SJSA1 (cell line): ENCODE results near the gene PTPRT. TPM values are rescaled to one million over a fixed set of nuclear protein-coding genes. Genes with fewer than 3 reads are reported as not detected.

Source experiments
- DNase-seq, 2 experiments: peaks; one replicate each; pipeline ENCODE4 v3.0.0-alpha.2; 2015 to 2020; ENCODE audit warnings: low spot score in 2 of 2, low read depth in 1 of 2
- H3K27ac ChIP-seq: fragments of 250-450 bp; sonication (Bioruptor Pico); 2 replicates; pipeline ENCODE4 v1.5.1; 2020; ENCODE audit warnings: mild to moderate bottlenecking, moderate library complexity
- H3K27me3 ChIP-seq: fragments of 250-450 bp; sonication (Bioruptor Pico); replicated peaks from 2 replicates; pipeline ENCODE4 v1.5.1; 2020; ENCODE audit warnings: mild to moderate bottlenecking, moderate library complexity
- H3K36me3 ChIP-seq: fragments of 250-450 bp; sonication (Bioruptor Pico); 2 replicates; pipeline ENCODE4 v1.5.1; 2020; ENCODE audit warnings: mild to moderate bottlenecking
- H3K4me1 ChIP-seq: fragments of 250-450 bp; sonication (Bioruptor Pico); replicated peaks from 2 replicates; pipeline ENCODE4 v1.6.1; 2021; ENCODE audit warnings: mild to moderate bottlenecking
- H3K4me3 ChIP-seq: fragments of 250-450 bp; sonication (Bioruptor Pico); 2 replicates; pipeline ENCODE4 v1.5.1; 2020; ENCODE audit warnings: mild to moderate bottlenecking
- H3K9me3 ChIP-seq: fragments of 250-450 bp; sonication (Bioruptor Pico); replicated peaks from 2 replicates; pipeline ENCODE4 v1.5.1; 2020; ENCODE audit warnings: mild to moderate bottlenecking
- total RNA-seq: library from RNA; depleted of rRNA; stranded (reverse); fragments of >200 nt; shearing (Covaris generic); gene quantifications from 2 replicates; pipeline ENCODE4 v1.2.3, GENCODE V29; 2014

Gene PTPRT
- total RNA-seq, 1 experiment from 2014 or later, result not detected

GRCh38 chr20:43055181-43055884 is 134.4 kb downstream of the PTPRT start:
- H3K4me3 ChIP-seq, result no peak overlapping the region
- H3K36me3 ChIP-seq, result no peaks in the 10 kb centered on the region
- H3K9me3 ChIP-seq, result no peaks in the 10 kb centered on the region
- DNase-seq, result no peak
- H3K27ac ChIP-seq, result no peak overlapping the region
- no peaks in the 10 kb centered on the region for H3K27me3 ChIP-seq
- H3K4me1 ChIP-seq, result no peaks in the 10 kb centered on the region

- Histone ChIP-seq H3K9me3 (no peaks in the 10 kb centered on the region; the same call in 1 of the 2 replicates), H3K4me1 (no peaks in the 10 kb centered on the region), H3K4me3 (no peak overlapping the region), H3K27ac (no peak overlapping the region), H3K27me3 (no peaks in the 10 kb centered on the region), H3K36me3 (no peaks in the 10 kb centered on the region)
- no peak for DNase-seq
Observed at GRCh38 chr20:43052532-43052931, 137.2 kb downstream of the PTPRT start.

- H3K4me3 ChIP-seq, result no peak overlapping the region
- H3K27me3 ChIP-seq, result no peaks in the 10 kb centered on the region
- no peaks in the 10 kb centered on the region for H3K36me3 ChIP-seq
- H3K4me1 ChIP-seq, result no peaks in the 10 kb centered on the region
- no peak for DNase-seq
- no peaks in the 10 kb centered on the region; the same call in 1 of the 2 replicates for H3K9me3 ChIP-seq
- no peak overlapping the region for H3K27ac ChIP-seq
Observed at GRCh38 chr20:43046966-43047365, 142.7 kb downstream of the PTPRT start.

- no peak for DNase-seq
- Histone ChIP-seq H3K9me3 (no peaks in the 10 kb centered on the region; the same call in 1 of the 2 replicates), H3K4me3 (no peak overlapping the region), H3K27ac (no peak overlapping the region), H3K36me3 (no peaks in the 10 kb centered on the region), H3K4me1 (no peaks in the 10 kb centered on the region), H3K27me3 (no peaks in the 10 kb centered on the region)
Observed at GRCh38 chr20:43043887-43044286, 145.8 kb downstream of the PTPRT start.

GRCh38 chr20:43040427-43040826 is 149.3 kb downstream of the PTPRT start:
- no peaks in the 10 kb centered on the region for H3K4me1 ChIP-seq
- H3K36me3 ChIP-seq, result no peaks in the 10 kb centered on the region
- H3K27ac ChIP-seq, result no peak overlapping the region
- DNase-seq, result no peak
- H3K4me3 ChIP-seq, result no peak overlapping the region
- no peaks in the 10 kb centered on the region for H3K27me3 ChIP-seq
- no peaks in the 10 kb centered on the region; the same call in 1 of the 2 replicates for H3K9me3 ChIP-seq

- Histone ChIP-seq H3K4me3 (no peak overlapping the region), H3K4me1 (no peaks in the 10 kb centered on the region), H3K27ac (no peak overlapping the region), H3K27me3 (no peaks in the 10 kb centered on the region), H3K36me3 (no peaks in the 10 kb centered on the region), H3K9me3 (no peaks in the 10 kb centered on the region; the same call in 1 of the 2 replicates)
- DNase-seq, result no peak
Observed at GRCh38 chr20:43037605-43038309, 151.9 kb downstream of the PTPRT start.

GRCh38 chr20:43034981-43035724 is 154.6 kb downstream of the PTPRT start:
- Histone ChIP-seq H3K9me3 (no peaks in the 10 kb centered on the region), H3K27me3 (no peaks in the 10 kb centered on the region), H3K4me1 (no peaks in the 10 kb centered on the region), H3K36me3 (no peaks in the 10 kb centered on the region), H3K4me3 (no peak overlapping the region), H3K27ac (no peak overlapping the region)
- no peak for DNase-seq

- Histone ChIP-seq H3K27me3 (no peaks in the 10 kb centered on the region), H3K4me3 (no peak overlapping the region), H3K36me3 (no peaks in the 10 kb centered on the region), H3K27ac (no peak overlapping the region), H3K4me1 (no peaks in the 10 kb centered on the region), H3K9me3 (0 out of 2 replicates have a peak, but pooled peaks cover 3% of the 10 kb centered on the region)
- DNase-seq, result no peak
Observed at GRCh38 chr20:43032459-43032858, 157.2 kb downstream of the PTPRT start.

GRCh38 chr20:43029176-43029575 is 160.5 kb downstream of the PTPRT start:
- Histone ChIP-seq H3K4me1 (no peaks in the 10 kb centered on the region), H3K27me3 (no peaks in the 10 kb centered on the region), H3K27ac (no peak overlapping the region), H3K36me3 (no peaks in the 10 kb centered on the region), H3K4me3 (no peak overlapping the region), H3K9me3 (0 out of 2 replicates have a peak, but pooled peaks cover 5% of the 10 kb centered on the region)
- no peak for DNase-seq

- DNase-seq, result no peak
- H3K27ac ChIP-seq, result no peak overlapping the region
- H3K27me3 ChIP-seq, result no peaks in the 10 kb centered on the region
- no peaks in the 10 kb centered on the region for H3K4me1 ChIP-seq
- H3K36me3 ChIP-seq, result no peaks in the 10 kb centered on the region
- 0 out of 2 replicates have a peak, but pooled peaks cover 5% of the 10 kb centered on the region for H3K9me3 ChIP-seq
- H3K4me3 ChIP-seq, result no peak overlapping the region
Observed at GRCh38 chr20:43028470-43028869, 161.2 kb downstream of the PTPRT start.

GRCh38 chr20:43023836-43024235 is 165.9 kb downstream of the PTPRT start:
- Histone ChIP-seq H3K36me3 (no peaks in the 10 kb centered on the region), H3K9me3 (0 out of 2 replicates have a peak, but pooled peaks cover 2% of the 10 kb centered on the region), H3K4me3 (no peak overlapping the region), H3K4me1 (no peaks in the 10 kb centered on the region), H3K27me3 (no peaks in the 10 kb centered on the region), H3K27ac (no peak overlapping the region)
- DNase-seq, result no peak

GRCh38 chr20:43022568-43022967 is 167.1 kb downstream of the PTPRT start:
- Histone ChIP-seq H3K27ac (no peak overlapping the region), H3K4me1 (no peaks in the 10 kb centered on the region), H3K27me3 (no peaks in the 10 kb centered on the region), H3K9me3 (0 out of 2 replicates have a peak, but pooled peaks cover 2% of the 10 kb centered on the region), H3K36me3 (no peaks in the 10 kb centered on the region), H3K4me3 (no peak overlapping the region)
- no peak for DNase-seq

- no peaks in the 10 kb centered on the region for H3K36me3 ChIP-seq
- 0 out of 2 replicates have a peak, but pooled peaks cover 2% of the 10 kb centered on the region for H3K9me3 ChIP-seq
- no peaks in the 10 kb centered on the region for H3K27me3 ChIP-seq
- no peak for DNase-seq
- no peaks in the 10 kb centered on the region for H3K4me1 ChIP-seq
- H3K27ac ChIP-seq, result no peak overlapping the region
- no peak overlapping the region for H3K4me3 ChIP-seq
Observed at GRCh38 chr20:43022081-43022480, 167.6 kb downstream of the PTPRT start.
